GM23338 (cell line): ENCODE data around the gene MEAK7.

Experiments
- CREB1 ChIP-seq: fragments of 250-450 bp; sonication (Bioruptor Pico); IDR thresholded peaks from 2 replicates; pipeline ENCODE4 v1.5.0; 2020; ENCODE audit warnings: low read depth, mild to moderate bottlenecking, moderate library complexity
- CTCF ChIP-seq, 2 experiments: fragments of 200-600 bp in 1 of 2; sonication (generic) in 1 of 2; conservative IDR thresholded peaks; 2 replicates each; pipeline versions ENCODE4 v1.5.1 to v1.6.1; 2016 to 2017; ENCODE audit warnings: antibody characterized with exemption in 2 of 2, low read depth in 2 of 2, mild to moderate bottlenecking in 2 of 2, moderate library complexity in 1 of 2
- ETS1 ChIP-seq: IDR thresholded peaks from 2 replicates; pipeline ENCODE4 v1.6.1; 2016; ENCODE audit warnings: antibody characterized with exemption
- EZH2 ChIP-seq: fragments of 200-600 bp; sonication (generic); IDR thresholded peaks from one replicate; pipeline ENCODE4 v1.8.0; 2017; ENCODE audit warnings: antibody characterized with exemption, mild to moderate bottlenecking, low read depth; ENCODE audit not compliant: unreplicated experiment
- EZH2phosphoT487 ChIP-seq: fragments of 200-600 bp; sonication (generic); IDR thresholded peaks from one replicate; pipeline ENCODE4 v1.8.1; 2018; ENCODE audit warnings: antibody characterized with exemption; ENCODE audit not compliant: unreplicated experiment
- POLR2AphosphoS5 ChIP-seq: IDR thresholded peaks from 2 replicates; pipeline ENCODE4 v1.6.1; 2016; ENCODE audit warnings: antibody characterized with exemption, low read depth
- REST ChIP-seq: IDR thresholded peaks from one replicate; pipeline ENCODE4 v1.6.1; 2018; ENCODE audit warnings: antibody characterized with exemption; ENCODE audit not compliant: unreplicated experiment
- STAT1 ChIP-seq: IDR thresholded peaks from one replicate; pipeline ENCODE4 v1.6.1; 2016; ENCODE audit warnings: antibody characterized with exemption; ENCODE audit not compliant: unreplicated experiment
- ZNF114 ChIP-seq: fragments of 250-450 bp; sonication (Bioruptor Pico); IDR thresholded peaks from 2 replicates; pipeline ENCODE4 v1.5.0; 2020; ENCODE audit warnings: mild to moderate bottlenecking, moderate library complexity
- ZNF331 ChIP-seq: fragments of 250-450 bp; sonication (Bioruptor Pico); IDR thresholded peaks from 2 replicates; pipeline ENCODE4 v1.5.0; 2020; ENCODE audit warnings: low read depth, mild to moderate bottlenecking, moderate library complexity

- TF ChIP-seq CTCF (conservative IDR thresholded peaks at IDR 0.05; ENCODE audit: low read depth in 2 of 2) (no peak), EZH2 (no peak), ETS1 (no peak), ZNF331 (no peak), CREB1 (CRISPR knock-in tag) (no peak), EZH2phosphoT487 (no peak), ZNF114 (no peak), POLR2AphosphoS5 (no peak), REST (no peak), STAT1 (no peak)
These were observed 6.2 kb downstream of the MEAK7 start for GRCh38 chr16:84498223-84498610.
